ENCODE measurements around the gene WSB2.

- no peak for TF ChIP-seq POLR2A (IDR thresholded peaks at IDR 0.05; ENCODE audit: low read depth, low read length)
- no peak for TF ChIP-seq TAF1 (IDR thresholded peaks at IDR 0.05; ENCODE audit: borderline replicate concordance, low read depth, low read length)
These were observed 75.8 kb downstream of the WSB2 start for GRCh38 chr12:117985182-117985581.

Data from GM12892 (cell line).